ENCODE results near the gene RIPPLY1.
A peak's percentile ranks its signal among the peaks of the same experiment; 100 is the strongest.
"Not testable (repeated sequence)": the region's sequence is repeated elsewhere in the genome, so short reads cannot be mapped to it uniquely, and the experiment has no call there.

RIPPLY1 gene

DNA sequence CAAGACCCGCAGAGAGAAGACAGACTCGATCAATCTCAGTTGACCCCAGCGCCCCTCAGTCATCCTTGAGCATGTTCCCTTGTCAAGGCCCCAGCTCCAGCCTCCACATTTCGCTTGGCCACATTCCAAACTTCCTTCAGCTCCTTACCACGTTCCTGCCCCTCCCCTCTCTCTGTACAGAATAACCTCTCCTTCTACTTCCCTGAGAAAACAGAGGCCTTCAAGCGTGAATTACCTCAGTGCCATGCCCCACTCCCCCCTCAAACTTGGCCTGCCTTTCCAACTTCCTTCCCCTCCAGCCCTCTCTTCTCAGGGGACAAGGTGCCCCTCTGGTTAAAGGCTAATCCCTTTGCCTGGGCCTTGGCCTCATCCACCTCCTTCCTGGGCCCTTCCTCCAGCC lies 3.2 kb upstream of the RIPPLY1 start:
- no peak for DNase-seq (ENCODE audit: low spot score)

DNA sequence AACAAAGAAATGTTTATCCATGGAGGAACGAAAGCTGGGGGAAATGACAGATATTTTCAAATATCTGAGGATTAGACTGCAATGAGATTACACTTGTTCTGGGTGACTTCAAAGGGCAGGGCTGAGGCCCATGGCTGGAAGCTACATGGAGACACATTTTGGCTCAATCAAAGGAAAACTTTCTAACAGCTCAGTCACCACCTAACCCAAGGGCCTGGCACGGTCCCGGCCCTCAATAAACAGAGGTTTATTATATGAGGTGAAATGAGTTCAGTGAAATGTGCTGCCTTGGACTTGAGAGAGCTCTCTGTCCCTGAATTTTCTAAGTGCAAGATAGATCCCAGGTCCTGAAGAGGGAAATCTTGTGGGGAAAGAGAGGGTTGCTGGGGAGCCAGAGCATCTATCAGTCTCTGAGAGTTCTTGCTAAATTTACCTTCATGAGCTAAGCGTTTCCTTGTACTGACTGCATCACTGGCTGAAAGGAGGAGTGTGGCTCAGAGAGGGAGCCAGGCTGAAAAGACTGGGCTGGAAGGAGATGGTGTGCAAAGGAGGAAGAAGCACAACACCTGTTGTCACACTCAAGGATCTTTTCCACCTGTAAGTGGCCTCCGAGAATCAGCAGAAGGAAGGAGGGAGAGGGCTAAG lies 2.0 kb upstream of the RIPPLY1 start:
- DNase-seq (ENCODE audit: low spot score) = no peak

DNA sequence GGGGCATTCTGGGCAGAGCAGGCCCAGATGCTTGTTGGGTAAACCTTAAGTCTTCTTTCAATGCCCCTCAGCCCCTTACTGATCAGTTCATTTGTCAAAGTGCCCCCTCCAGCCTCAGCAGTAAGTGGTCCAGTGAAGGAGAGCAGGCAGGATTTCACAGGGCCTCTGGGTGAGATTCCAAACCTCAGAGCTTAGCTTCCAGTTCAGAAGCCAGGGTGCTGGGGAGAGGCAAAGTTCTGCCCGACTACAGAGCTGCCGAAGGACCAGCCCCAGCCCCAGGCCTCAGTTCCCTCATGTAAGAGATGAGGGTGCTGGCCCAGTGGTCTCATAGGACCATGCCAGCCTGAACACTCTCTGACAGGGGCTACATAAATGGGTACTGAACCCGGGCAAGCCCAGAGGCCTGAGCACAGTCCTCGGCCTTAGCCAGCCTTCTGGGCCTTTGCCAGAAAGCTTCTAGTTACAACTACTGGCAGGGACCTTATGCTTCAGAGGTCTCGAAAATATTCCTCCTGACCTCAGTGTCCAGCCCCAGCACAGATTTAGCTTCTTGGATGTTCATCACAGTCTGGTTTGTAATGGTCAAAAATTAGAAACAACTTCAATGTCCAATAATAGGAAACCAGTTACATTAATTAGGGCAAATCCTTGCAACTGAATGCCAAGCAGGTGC lies 851 bp upstream of the RIPPLY1 start:
- DNase-seq (ENCODE audit: low spot score) = no peak

DNA sequence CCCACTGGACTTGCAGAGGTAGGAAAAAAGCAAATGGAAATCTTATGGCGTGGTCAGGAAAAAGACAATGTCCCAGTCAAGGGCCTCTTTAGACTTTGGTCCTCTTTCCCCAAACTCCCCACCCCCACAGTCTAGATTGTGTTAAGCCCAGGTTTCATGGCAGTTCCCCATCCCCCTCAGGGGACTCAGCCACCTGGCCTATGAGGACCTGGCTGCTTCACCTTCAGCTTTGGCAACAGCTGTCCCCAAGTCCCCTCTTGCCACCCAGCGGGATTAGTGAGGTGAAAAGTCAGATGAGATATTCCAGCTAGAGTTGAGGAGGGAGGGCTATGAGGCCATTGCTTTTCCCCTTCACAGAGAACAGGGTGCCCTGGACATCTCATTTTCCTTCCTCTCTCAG lies 457 bp downstream of the RIPPLY1 start:
- no peak for DNase-seq (ENCODE audit: low spot score)

DNA sequence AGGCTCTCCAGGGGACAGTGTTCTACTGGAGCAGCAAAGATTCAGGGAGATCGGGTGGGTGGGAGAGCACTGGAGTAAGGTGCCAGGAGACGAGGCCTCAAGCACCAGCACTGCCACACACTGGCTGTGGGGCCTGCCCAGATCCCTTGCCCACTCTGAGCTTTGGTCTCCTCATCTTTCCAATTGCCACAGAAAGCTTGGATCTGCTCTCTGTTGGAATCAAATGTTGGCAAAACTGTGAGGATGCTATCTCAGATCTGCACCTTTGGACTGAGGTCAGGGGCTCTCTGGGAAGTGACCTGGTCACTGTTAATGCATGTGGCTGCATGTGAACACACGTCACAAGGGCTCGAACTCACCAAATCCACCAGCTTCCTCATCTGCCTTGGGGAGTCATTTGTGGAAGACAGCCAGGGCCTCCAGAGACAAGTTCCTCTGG lies 1.3 kb downstream of the RIPPLY1 start:
- no peak for DNase-seq (ENCODE audit: low spot score)

GRCh38 chrX:106901341-106901740 lies 1.8 kb downstream of the RIPPLY1 start:
- DNase-seq (ENCODE audit: low spot score) = no peak

- no peak for DNase-seq (ENCODE audit: low spot score)
Observed at GRCh38 chrX:106899841-106900240, 3.3 kb downstream of the RIPPLY1 start.

DNA sequence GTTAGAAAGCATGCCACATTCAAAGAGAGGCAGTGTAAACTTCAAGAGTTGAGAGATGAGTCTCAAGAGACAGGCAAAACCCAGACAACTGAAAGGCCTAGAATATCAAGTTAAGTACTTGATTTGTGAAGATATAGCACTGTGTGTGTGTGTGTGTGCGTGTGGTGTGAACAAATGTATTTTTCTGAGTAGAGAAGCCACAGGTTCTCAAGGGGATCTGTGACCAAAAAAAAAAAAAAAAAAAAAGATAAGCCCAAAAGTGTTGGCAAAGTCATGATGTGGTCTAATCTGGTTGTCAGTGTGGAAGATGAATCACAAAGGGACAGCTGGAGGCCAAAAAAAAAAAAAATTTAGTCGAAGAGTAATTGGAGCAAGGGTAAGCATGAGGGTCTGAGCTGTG lies 3.9 kb downstream of the RIPPLY1 start:
- DNase-seq (ENCODE audit: low spot score) = no peak

- DNase-seq (ENCODE audit: low spot score) = peak; percentile 52
Observed at GRCh38 chrX:106898462-106898861, 4.7 kb downstream of the RIPPLY1 start.

DNA sequence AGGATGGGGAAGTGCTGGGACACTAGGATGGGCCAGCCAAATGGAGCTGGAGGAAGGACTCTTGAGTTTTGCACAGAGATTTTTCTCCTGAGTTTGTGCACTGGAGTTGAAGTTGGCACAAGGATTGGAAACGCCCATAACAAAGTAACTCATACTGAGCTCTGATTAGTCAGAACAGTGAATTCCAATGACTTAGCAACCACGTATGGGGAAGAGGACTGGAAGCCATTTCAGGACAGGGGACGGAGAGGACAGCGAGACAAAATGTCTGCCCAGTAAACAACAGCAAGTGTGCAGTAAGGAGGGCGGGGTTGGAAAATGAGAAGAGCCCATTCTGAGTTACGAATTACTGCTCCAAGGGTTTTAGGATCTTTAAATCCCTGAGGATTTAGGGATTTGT lies 5.9 kb downstream of the RIPPLY1 start:
- DNase-seq (ENCODE audit: low spot score) = no peak

GRCh38 chrX:106894978-106895452 lies 8.1 kb downstream of the RIPPLY1 start:
- DNase-seq (ENCODE audit: low spot score) = peak; percentile 57

DNA sequence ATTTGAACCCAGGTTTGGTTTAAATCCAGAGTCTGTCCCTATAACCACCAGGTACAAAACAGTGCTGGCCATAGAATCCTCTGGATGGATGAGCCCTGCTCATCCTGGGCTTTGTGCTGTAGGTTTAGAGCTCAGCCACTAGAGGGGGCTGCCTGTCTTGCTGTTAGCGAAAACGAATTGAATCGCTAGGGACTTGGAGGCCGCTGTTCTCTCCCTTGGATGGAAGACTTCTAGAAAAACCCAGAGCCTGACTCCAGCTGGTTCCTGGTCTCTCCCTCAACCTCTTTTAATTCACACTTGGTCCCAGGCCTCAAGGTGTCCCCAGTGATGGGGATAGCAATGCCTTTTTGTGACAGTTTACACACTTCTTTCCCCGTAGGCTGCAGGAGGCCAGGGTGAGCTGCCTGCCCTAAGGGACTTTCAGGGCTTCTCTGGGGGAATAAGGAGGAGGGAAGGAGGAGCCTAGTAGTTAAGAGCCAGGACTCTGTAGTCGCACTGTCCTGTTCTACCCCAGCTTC lies 8.7 kb downstream of the RIPPLY1 start:
- DNase-seq (ENCODE audit: low spot score) = peak; percentile 39

- no peak for DNase-seq (ENCODE audit: low spot score)
Observed at GRCh38 chrX:106891762-106892460, 11.2 kb downstream of the RIPPLY1 start.

DNA sequence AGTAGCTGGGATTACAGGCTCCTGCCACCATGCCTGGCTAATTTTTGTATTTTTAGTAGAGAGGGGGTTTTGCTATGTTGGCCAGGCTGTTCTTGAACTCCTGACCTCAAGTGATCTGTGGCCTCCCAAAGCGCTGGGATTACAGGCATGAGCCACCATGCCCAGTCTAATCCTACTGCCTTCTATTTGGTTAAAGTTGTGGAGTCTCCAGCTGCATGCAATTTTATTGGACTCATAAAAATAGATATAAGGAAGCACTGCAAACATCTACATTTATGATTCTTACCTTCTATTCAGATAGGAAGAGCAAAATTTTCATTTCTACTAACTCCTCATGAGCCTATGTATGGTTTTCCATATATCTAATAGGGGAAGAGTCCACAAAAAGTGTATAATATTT lies 13.7 kb downstream of the RIPPLY1 start:
- no peak for DNase-seq (ENCODE audit: low spot score)

- no peak for DNase-seq (ENCODE audit: low spot score)
Observed at GRCh38 chrX:106875151-106875550, 28.0 kb downstream of the RIPPLY1 start.

DNA sequence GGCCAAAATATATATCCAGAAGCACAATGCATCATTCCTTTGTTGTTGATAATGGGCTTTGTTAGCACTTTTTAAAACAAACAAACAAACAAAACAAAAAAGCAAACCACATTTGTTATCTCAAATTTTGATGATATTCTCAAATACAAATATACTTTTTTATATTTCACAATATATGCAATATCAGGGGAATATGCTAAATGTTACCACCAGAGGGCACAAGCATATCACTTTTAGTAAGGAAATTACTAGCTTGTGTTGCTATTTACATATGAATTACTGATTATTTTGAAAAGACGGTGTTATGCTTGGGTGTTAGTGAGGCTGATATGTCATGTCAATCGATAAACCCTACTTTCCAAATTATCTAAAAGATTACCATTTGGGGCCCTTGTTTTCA lies 29.1 kb downstream of the RIPPLY1 start:
- DNase-seq (ENCODE audit: low spot score) = peak; percentile 20

- not testable (repeated sequence) for DNase-seq (ENCODE audit: low spot score)
Observed at GRCh38 chrX:106872796-106873195, 30.3 kb downstream of the RIPPLY1 start.

DNA sequence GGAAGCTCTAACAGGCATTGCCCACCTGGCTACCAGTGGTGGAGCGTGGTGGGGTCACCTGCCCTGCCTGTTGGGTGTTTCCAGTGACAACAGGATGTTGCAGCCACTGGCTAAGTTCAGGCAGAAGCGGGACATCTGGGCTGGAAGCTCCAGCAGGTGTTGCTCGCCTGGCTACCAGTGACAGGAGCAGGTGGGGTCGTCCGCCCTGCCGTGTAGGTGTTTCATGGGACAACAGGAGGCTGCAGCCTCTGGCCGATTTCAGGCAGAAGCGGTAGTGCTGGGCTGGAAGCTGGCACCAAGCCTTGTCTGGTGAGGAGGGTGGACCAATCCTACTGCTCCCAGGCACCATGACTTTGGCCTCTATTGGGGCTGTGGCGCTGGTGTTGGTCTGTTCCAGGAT lies 39.4 kb downstream of the RIPPLY1 start:
- no peak for DNase-seq (ENCODE audit: low spot score)

- DNase-seq (ENCODE audit: low spot score) = peak; percentile 2
Observed at GRCh38 chrX:106862972-106863688, 40.0 kb downstream of the RIPPLY1 start.

Data from COLO829 (cell line).